ENCODE measurements around the gene DDX3X. TPM values are rescaled to one million over a fixed set of nuclear protein-coding genes. Genes with fewer than 3 reads are reported as not detected.
A peak's percentile ranks its signal among the peaks of the same experiment; 100 is the strongest.

The DDX3X gene
- total and polyA plus RNA-seq, 9 of the 15 experiments (the other 6 are each of a cell fraction or from before 2014, with no cell fraction given) = 51.3 to 232 (median 138) TPM

- TF ChIP-seq THAP12 (CRISPR knock-in tag; IDR thresholded peaks at IDR 0.05) (no peak), RBM22 (IDR thresholded peaks at IDR 0.05; ENCODE audit: low read depth, low read length, poor library complexity, severe bottlenecking) (peak; percentile 99), KDM1A (IDR thresholded peaks at IDR 0.05) (no peak), ZNF143 (CRISPR knock-in tag; IDR thresholded peaks at IDR 0.05) (no peak), VEZF1 (CRISPR knock-in tag; IDR thresholded peaks at IDR 0.05) (peak; percentile 87), SMAD1 (IDR thresholded peaks at IDR 0.05; ENCODE audit: low read depth, low read length, partially characterized antibody) (no peak), XRCC5 (IDR thresholded peaks at IDR 0.05; ENCODE audit: low read depth, low read length) (no peak), MYNN (IDR thresholded peaks at IDR 0.05) (no peak), MYNN (CRISPR knock-in tag; IDR thresholded peaks at IDR 0.05) (no peak), ZBTB5 (IDR thresholded peaks at IDR 0.05) (no peak), SAFB2 (IDR thresholded peaks at IDR 0.05; ENCODE audit: borderline replicate concordance, low read depth, low read length, severe bottlenecking) (no peak), SIRT6 (IDR thresholded peaks at IDR 0.05; ENCODE audit: low read depth, low read length) (no peak), CHD2 (IDR thresholded peaks at IDR 0.05; ENCODE audit: low read depth, low read length) (no peak), BRD9 (IDR thresholded peaks at IDR 0.05; ENCODE audit: low read depth, partially characterized antibody) (no peak), SNAPC5 (CRISPR knock-in tag; IDR thresholded peaks at IDR 0.05) (no peak), ZNF609 (CRISPR knock-in tag; IDR thresholded peaks at IDR 0.05; ENCODE audit: borderline replicate concordance) (no peak), GATAD2A (IDR thresholded peaks at IDR 0.05) (no peak)
Measured at GRCh38 chrX:41334363-41335197, 618 bp downstream of the DDX3X start (continued).
